Stimulated activated effector memory CD8-positive, alpha-beta T cell treated with anti-CD3 and anti-CD28 coated beads, Interleukin-12 subunit alpha, Interleukin-12 subunit beta, amount 100 ng/mL, for 72 hours (primary cell): ENCODE data around the gene PTPRCAP.
"Not testable (repeated sequence)": the region's sequence is repeated elsewhere in the genome, so short reads cannot be mapped to it uniquely, and the experiment has no call there.

ENCODE experiments used
- ATAC-seq: fragments of 150-1000 bp; cut with Tn5 transposase; 2 replicates; pipeline ENCODE4 v1.10.0; 2021
- DNase-seq, 2 donors: peaks; one replicate each; pipeline ENCODE4 v3.0.0; 2021 to 2022; ENCODE audit warnings: low spot score in 2 of 2
- H3K27ac Mint-ChIP-seq: one replicate; pipeline ENCODE4 v1.8.0; 2022; ENCODE audit warnings: mild to moderate bottlenecking, mixed read lengths
- H3K36me3 Mint-ChIP-seq: one replicate; pipeline ENCODE4 v1.8.0; 2022; ENCODE audit warnings: mild to moderate bottlenecking, mixed read lengths
- H3K4me1 Mint-ChIP-seq: one replicate; pipeline ENCODE4 v1.8.0; 2022; ENCODE audit warnings: mixed read lengths
- H3K4me3 Mint-ChIP-seq: one replicate; pipeline ENCODE4 v1.8.0; 2022; ENCODE audit warnings: mild to moderate bottlenecking, mixed read lengths
- H3K9me3 Mint-ChIP-seq: one replicate; pipeline ENCODE4 v1.8.0; 2022; ENCODE audit warnings: mixed read lengths

Gene PTPRCAP, protein sequence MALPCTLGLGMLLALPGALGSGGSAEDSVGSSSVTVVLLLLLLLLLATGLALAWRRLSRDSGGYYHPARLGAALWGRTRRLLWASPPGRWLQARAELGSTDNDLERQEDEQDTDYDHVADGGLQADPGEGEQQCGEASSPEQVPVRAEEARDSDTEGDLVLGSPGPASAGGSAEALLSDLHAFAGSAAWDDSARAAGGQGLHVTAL

DNA sequence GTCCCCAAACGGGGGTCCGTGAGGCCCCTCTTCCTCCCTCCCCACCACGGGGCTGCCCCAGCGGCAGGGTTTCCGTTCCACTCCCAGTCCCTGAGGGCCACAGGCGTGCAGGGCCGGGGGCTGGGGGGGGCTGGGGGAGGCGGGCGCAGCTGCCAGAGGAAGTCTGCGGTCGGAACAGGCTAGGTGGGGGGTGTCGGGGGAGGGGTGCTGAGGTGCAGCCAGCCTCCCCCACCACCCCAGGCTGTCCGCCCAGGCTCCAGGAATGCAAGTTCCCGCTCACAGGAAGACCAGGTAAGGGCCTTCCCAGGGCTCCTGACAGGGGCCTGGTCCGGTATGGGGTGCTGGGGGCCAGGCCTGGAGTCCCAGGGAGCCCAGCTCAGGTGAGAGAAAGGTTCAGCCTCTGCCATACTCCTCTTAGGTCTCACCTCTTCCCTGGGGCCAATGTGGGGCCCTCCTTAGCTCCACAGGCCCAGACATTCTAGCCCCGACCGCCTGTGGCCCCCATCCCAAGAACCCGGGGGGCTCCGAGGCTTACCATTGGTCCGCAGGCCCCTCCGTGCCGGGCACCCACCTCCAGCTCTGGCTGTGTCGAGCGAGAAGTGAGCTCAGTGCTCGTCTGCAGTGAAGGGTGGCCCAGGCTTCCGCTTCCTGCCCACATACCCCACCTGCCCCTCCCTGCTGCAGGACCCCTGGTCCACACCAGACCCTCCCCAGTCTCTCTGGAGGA lies at the start of gene PTPRCAP:
Gene PTPRCAP (minus strand): TSS at position 601 of the 727 bp plus-strand sequence. CDS start 63 bp downstream, at position 538.
- DNase-seq, result peak in 1 of 2 donors; percentile 85
- ATAC-seq, result peak; percentile 33
- Mint-ChIP-seq H3K36me3 (peaks cover 82% of the 10 kb centered on the region), H3K4me3 (peak within 1 kb of the TSS; percentile 95), H3K27ac (peak within 1 kb of the TSS; percentile 94), H3K4me1 (peaks cover 80% of the 10 kb centered on the region), H3K9me3 (no peaks in the 10 kb centered on the region)

DNA sequence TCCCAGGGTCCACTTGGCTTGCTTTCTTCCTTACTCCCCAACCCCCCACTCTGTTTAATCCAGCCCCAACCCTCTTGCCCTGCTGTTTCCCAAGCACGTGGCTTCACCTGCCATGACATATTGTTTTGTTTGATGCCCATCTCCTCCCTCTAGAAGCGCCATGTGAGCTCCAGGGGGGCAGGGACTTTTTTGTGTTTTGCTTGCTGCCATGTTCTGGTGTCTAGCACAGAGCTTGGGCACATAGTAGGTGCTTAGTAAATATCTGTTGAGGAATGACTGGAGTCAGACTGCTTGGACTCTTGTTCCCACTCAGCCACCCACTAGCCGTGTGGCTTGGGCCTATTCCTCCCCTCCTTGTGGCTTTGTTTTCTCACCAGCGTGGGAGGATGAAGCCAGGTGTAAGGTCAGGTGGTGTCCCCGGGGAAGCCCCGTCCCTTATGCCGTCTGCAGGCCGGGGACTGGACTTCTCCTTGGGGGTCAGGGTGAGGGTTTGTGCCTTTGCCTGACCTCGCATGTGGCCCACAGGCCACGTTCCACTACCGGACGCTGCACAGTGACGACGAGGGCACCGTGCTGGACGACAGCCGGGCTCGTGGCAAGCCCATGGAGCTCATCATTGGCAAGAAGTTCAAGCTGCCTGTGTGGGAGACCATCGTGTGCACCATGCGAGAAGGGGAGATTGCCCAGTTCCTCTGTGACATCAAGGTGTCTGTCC lies 49.2 kb upstream of the PTPRCAP start:
- H3K4me3 Mint-ChIP-seq, result peak overlapping the region; percentile 98
- ATAC-seq (peak; percentile 3), DNase-seq (peak; percentile 57 to 89)
- H3K36me3 Mint-ChIP-seq, result peaks cover 88% of the 10 kb centered on the region
- peaks cover 86% of the 10 kb centered on the region for H3K4me1 Mint-ChIP-seq
- peaks cover 2% of the 10 kb centered on the region for H3K9me3 Mint-ChIP-seq
- H3K27ac Mint-ChIP-seq, result peak overlapping the region; percentile 97

DNA sequence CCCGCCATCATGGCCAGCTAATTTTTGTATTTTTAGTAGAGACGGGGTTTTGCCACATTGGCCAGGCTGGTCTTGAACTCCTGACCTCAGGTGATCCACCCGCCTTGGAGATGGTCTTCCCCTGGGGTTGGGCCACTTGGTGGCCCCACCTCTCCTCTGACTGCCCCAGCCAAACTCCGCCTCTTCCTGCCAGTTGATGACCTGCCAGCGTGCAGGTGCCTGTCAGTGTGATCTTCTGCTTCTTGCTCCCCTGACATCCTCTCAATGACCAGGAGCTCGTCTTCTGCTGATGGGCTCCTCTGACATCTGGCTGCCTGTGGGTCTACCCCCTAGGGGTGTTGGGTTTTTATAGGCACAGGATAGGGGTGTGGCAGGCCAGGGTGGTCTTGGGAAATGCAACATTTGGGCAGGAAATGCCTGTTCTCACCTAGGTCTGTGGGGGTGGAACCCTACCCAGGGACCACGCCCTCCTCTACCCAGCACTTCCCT lies 48.4 kb upstream of the PTPRCAP start:
- peak in 1 of 2 donors; percentile 86 for DNase-seq
- not testable (repeated sequence) for H3K9me3 Mint-ChIP-seq
- peak; percentile 2 for ATAC-seq
- Mint-ChIP-seq H3K27ac (peak overlapping the region; percentile 97), H3K4me1 (peaks cover 83% of the 10 kb centered on the region), H3K36me3 (peaks cover 81% of the 10 kb centered on the region), H3K4me3 (peak overlapping the region; percentile 98)

DNA sequence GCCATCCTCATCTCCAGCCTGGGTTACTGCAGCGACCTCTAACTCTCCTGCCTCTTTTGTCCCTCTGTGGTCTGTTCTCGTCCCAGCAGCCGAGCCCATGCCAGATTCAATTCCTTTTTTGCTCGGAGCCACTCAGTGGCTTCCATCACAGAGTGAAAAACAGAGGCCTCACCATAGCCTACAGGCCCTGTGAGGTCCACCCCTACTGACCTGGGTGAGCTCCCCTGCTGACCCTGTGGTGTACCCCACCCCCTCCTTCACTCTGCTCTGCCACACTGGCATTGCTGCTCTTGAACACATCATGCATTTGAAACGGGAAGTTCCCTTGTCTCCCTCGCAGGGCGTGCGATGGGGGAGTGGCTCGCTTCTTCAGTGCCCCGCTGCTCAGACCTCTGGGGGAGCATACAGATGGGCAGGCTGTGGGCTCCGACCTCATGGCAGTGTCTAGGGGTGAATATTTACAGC lies 47.4 kb upstream of the PTPRCAP start:
- H3K9me3 Mint-ChIP-seq, result peaks cover 2% of the 10 kb centered on the region
- peak; percentile 25 for ATAC-seq
- H3K36me3 Mint-ChIP-seq, result peaks cover 70% of the 10 kb centered on the region
- peak overlapping the region; percentile 97 for H3K27ac Mint-ChIP-seq
- H3K4me3 Mint-ChIP-seq, result peak overlapping the region; percentile 98
- DNase-seq, result peak; percentile 44 to 85
- peaks cover 74% of the 10 kb centered on the region for H3K4me1 Mint-ChIP-seq

DNA sequence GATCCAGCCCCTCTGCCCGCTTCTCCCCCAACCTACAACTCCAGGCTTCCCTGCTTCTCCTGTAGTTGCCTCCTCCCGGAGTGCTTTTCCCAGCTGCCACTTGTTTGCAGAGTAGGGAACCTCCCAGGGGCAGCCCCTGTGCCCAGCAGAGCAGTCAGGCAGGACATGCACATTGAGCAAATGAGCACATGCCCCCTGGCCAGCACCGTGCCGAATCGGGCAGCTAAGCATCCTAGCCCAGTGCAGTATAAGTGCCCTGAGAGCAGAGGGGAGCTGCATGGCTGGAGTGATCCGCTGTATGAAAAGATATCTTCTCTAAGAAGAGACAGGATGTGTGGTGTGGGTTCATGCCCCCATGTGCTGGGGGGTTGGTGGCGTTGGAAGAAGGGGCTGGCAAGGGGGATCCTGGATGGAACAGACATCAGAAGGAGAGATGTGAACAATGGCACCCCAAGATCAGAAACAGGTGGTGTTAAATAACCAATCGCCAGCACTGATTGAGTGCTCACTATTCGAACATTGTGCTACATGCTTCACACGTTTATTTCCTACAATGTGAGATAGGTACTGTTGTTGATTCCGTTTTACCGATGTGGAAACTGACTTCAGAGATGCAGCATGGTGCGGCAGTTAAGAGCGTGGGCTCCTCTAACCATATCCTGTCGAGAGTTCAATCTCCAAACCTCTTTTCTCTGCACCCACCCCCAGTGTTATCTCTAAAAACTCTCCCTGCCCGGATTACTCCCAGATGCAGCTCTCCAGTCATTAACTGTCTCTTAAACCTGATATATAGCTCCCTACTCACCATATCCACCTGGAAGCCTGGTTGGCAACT lies 46.6 kb upstream of the PTPRCAP start:
- Mint-ChIP-seq H3K4me1 (peaks cover 67% of the 10 kb centered on the region), H3K4me3 (peak overlapping the region; percentile 98), H3K9me3 (peaks cover 2% of the 10 kb centered on the region), H3K27ac (peak overlapping the region; percentile 97), H3K36me3 (peaks cover 62% of the 10 kb centered on the region)
- DNase-seq (peak in 1 of 2 donors; percentile 78), ATAC-seq (peak; percentile 40)

DNA sequence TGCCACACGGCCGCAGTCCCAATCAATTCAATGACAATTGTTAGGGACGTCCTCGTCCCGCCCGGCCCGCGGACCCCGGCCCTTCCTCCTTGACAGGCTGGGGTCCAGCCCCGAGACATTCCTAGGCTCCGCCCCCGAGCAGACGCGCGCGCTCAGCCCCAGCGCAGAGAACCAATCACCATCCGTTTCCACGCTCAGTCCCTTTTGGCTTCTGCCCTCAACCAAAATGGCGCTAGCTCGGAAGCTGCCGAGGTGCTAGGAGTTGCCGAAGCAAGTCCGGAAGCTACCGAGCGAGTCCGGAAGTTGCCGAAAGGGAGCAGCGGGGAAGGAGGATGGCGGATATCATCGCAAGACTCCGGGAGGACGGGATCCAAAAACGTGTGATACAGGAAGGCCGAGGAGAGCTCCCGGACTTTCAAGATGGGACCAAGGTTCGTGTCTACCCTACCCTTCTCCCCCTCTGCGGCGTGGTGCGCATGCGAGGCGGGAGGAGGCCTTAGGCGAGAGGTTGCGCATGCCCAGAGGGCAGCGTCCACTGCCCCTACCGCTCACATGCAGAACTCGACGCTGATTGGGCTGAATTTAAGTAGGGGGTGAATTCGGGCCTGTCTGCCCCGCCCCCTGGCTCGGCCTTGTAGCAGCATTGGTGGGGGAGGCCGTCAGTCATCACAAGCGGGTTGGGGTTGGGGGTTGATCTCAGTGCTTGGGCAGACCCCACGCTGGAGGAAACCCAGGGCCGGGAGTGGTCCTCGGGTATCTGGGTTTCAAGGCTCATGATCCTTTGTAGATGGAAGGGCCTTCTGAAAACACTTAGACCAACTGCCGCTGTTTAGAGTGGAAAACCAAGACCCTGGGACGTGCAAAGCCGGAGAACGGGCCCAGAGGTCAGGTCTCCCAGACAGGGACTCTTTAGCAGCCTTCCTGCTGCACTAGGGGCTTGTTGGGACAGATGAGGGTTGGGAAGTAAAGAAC lies 45.6 kb upstream of the PTPRCAP start, which contains the start of gene AIP:
Gene AIP (plus strand): TSS at position 200 of the 972 bp plus-strand sequence. CDS start 133 bp downstream, at position 333.
- DNase-seq (peak; percentile 96 to 99), ATAC-seq (peak; percentile 80)
- Mint-ChIP-seq H3K27ac (peak within 1 kb of the TSS; percentile 97), H3K4me3 (peak within 1 kb of the TSS; percentile 98), H3K9me3 (peaks cover 2% of the 10 kb centered on the region), H3K36me3 (peaks cover 53% of the 10 kb centered on the region), H3K4me1 (peaks cover 57% of the 10 kb centered on the region)

DNA sequence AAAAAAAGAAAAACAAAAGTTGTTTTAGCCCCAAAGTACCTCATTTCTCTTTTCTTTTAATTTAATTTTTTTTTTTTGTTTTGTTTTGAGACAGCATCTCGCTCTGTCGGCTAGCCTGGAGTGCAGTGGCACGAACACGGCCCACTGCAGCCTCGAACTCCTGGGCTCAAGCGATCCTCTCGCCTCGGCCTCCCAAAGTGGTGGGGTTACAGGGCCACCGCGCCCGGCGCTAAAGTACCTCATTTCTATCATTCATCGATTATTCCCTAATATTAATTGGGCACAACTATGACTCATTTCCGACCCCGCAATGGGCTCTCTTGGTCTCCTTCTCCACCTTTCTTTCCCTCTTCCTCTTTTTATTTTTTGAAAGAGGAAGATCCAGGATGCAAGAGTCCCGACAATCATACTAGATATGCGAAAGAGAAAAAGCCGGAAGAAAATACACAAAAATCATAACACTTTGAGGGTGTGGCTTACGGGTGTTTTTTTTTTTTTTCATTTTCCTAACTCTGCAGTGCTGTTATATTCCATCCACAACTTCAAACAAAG lies 44.9 kb upstream of the PTPRCAP start:
- Mint-ChIP-seq H3K9me3 (no peaks in the 10 kb centered on the region), H3K4me3 (peak overlapping the region; percentile 98), H3K4me1 (peaks cover 50% of the 10 kb centered on the region), H3K27ac (peak overlapping the region; percentile 97), H3K36me3 (peaks cover 45% of the 10 kb centered on the region)
- DNase-seq (no peak), ATAC-seq (no peak)

DNA sequence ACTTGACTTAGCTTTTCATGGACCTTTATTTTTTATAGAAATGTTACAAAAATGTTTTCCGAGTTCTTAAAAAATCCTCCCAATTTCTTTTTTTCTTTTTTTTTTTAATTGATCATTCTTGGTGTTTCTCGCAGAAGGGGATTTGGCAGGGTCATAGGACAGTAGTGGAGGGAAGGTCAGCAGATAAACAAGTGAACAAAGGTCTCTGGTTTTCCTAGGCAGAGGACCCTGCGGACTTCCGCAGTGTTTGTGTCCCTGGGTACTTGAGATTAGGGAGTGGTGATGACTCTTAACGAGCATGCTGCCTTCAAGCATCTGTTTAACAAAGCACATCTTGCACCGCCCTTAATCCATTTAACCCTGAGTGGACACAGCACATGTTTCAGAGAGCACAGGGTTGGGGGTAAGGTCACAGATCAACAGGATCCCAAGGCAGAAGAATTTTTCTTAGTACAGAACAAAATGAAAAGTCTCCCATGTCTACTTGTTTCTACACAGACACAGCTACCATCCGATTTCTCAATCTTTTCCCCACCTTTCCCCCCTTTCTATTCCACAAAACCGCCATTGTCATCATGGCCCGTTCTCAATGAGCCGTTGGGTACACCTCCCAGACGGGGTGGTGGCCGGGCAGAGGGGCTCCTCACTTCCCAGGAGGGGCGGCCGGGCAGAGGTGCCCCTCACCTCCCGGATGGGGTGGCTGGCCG lies 40.0 kb upstream of the PTPRCAP start:
- not testable (repeated sequence) for H3K27ac Mint-ChIP-seq, H3K9me3 Mint-ChIP-seq, H3K4me3 Mint-ChIP-seq, ATAC-seq, DNase-seq, H3K36me3 Mint-ChIP-seq, H3K4me1 Mint-ChIP-seq

DNA sequence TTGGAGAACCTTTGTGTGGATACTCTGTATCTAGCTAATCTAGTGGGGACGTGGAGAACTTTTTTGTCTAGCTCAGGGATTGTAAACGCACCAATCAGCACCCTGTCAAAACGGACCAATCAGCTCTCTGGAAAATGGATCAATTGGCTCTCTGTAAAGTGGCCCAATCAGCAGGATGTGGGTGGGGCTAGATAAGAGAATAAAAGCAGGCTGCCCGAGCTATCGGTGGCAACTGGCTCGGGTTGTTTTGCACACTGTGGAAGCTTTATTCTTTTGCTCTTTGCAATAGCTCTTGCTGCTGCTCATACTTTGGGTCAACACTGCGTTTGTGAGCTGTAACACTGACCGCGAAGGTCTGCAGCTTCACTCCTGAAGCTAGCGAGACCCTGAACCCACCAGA lies 39.2 kb upstream of the PTPRCAP start:
- H3K4me3 Mint-ChIP-seq, ATAC-seq, H3K9me3 Mint-ChIP-seq, H3K36me3 Mint-ChIP-seq, H3K27ac Mint-ChIP-seq, DNase-seq, H3K4me1 Mint-ChIP-seq: not testable (repeated sequence)

DNA sequence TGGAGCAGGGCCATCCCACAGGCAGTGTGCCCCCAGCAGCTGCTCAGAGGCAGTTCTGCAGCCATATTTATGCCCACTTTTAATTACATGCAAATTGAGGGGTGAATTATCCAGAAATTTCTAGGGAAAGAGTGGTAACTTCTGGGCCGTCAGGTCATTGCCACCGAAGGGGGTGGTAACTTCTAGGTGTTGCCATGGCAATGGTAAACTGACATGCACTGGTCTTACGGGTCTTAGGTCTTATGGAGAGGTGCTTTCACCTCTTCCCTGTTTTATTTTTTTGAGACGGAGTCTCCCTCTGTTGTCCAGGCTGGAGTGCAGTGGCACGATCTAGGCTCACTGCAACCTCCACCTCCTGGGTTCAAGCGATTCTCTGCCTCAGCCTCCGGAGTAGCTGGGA lies 35.4 kb upstream of the PTPRCAP start:
- H3K4me3 Mint-ChIP-seq, result no peak overlapping the region
- ATAC-seq (no peak), DNase-seq (no peak)
- no peaks in the 10 kb centered on the region for H3K9me3 Mint-ChIP-seq
- no peak overlapping the region for H3K27ac Mint-ChIP-seq
- peaks cover 12% of the 10 kb centered on the region for H3K4me1 Mint-ChIP-seq
- peaks cover 5% of the 10 kb centered on the region for H3K36me3 Mint-ChIP-seq

DNA sequence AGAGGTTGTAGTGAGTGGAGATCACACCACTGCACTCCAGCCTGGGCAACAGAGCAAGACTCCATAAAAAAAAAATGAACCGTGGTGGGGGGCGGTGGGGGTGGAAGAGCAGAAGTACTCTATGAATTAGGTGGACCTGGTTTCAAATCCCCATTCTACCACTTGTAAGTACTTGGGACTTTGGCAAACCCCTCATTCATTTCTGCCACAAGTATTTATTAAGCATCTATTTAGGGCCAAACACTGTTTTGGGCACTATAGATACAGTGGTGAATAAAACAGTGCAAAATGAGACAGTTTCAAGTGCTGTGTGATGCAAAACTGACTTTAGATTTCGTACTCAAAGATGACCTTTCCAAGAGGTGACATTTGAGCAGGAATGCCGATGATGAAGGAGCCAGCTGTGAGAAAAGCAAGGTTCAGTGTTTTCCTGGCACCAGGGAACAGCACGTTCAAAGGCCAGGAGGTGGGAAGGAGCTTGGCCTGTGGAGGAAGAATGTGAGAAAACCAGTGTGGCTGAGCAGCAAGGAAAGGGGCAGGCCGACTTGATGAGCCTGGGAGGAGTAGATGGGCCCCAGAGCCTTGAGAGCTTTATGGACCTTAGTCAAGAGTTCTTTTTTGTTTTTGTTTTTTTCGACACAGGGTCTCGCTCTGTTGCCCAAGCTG lies 33.0 kb upstream of the PTPRCAP start:
- Mint-ChIP-seq H3K4me3 (peak overlapping the region; percentile 91), H3K27ac (no peak overlapping the region), H3K9me3 (no peaks in the 10 kb centered on the region), H3K36me3 (peaks cover 7% of the 10 kb centered on the region), H3K4me1 (peaks cover 32% of the 10 kb centered on the region)
- DNase-seq (no peak), ATAC-seq (no peak)

DNA sequence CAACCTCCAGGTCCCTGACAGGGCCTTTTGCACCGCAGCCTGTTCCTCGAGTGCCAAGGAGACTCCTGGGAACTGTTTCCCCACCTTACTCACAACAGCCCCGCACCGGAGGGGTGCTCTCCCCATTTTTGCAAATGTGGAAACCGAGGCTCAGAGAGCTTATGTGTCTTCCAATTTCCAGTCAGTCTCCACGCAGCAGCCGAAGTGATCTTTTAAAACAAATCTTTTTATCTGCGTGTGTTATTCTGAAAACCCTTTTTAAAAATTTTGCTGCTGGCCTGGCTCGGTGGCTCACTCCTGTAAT lies 32.0 kb upstream of the PTPRCAP start:
- Mint-ChIP-seq H3K4me3 (peak overlapping the region; percentile 91), H3K9me3 (no peaks in the 10 kb centered on the region), H3K36me3 (peaks cover 10% of the 10 kb centered on the region), H3K27ac (peak overlapping the region; percentile 91), H3K4me1 (peaks cover 41% of the 10 kb centered on the region)
- no peak for ATAC-seq
- DNase-seq, result no peak
